Middle frontal gyrus (tissue), 1 donor: ENCODE measurements around the gene CSNK1D.
A peak's percentile ranks its signal among the peaks of the same experiment; 100 is the strongest.

Experiments used
- DNase-seq: peaks from one replicate; pipeline ENCODE4 v3.0.0-alpha.2; 2015; ENCODE audit warnings: low spot score; ENCODE audit errors: extremely low spot score

Gene CSNK1D

GRCh38 chr17:82252511-82253178 lies 20.9 kb downstream of the CSNK1D start:
- DNase-seq: no peak

DNA sequence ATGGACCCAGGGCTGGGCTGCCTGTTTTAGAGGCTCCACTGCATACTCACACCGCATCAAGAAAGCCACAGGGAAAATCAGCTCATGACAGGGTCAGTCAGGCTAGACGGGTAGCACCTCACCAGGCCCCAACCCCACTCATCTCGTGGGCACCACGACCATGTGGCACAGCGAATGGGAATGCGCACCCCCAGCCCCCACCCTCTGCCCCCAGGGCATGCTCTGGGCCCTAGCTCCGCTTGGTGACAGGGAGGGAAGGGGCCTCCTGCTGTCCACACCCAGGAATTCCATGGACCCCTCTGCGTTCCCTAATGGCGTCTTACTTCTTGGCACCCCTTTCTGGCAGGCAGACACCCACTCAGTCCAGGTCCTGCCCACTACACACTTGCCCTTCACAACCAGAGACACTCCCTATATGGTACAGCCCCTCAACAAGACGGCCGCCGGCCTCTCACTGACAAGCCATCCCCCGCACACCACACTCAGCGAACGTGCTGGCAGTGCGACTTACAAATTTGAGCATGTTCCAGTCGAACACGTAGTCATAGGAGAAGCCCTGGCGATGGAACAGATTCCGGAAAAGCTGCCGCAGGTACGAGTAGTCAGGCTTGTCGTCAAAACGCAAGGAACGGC lies 22.5 kb downstream of the CSNK1D start:
- DNase-seq: no peak

DNA sequence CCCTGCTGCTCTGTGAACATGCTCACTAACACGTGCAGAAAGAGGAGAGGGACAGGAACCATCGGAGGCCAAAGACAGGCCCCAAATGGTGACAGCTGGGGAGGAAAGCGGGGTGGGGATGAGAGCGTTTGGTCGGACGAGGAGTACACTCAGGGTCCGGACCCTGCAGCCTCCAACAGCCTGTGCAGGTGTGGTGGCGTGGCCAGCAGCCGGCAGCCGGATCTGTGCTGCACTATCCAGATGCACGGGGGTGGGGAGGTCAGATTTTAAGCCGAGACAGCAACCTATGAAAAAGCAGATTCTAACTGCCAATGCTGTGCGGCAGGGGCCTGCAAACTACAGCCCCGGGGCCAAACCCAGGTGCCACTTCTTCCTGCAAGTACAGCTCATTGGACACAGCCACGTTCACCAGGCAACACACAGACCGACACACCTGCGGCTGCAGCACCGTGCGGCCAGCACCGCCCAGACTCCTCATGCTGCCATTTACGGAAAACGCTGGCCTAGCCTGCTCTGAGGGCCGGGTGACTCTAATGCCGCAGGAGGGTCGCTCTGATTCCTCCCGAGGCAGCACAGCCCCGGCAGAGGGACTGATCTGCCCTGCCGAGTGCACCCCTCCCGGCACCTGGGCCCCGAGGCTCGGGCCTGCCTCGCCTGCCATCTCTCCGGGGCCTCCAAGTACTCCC lies 23.5 kb downstream of the CSNK1D start:
- DNase-seq: no peak

- DNase-seq: no peak
These were observed 24.5 kb downstream of the CSNK1D start for GRCh38 chr17:82248815-82249674.

GRCh38 chr17:82247856-82248671 lies 25.4 kb downstream of the CSNK1D start:
- no peak for DNase-seq

GRCh38 chr17:82247182-82247823 lies 26.2 kb downstream of the CSNK1D start:
- DNase-seq: no peak

DNA sequence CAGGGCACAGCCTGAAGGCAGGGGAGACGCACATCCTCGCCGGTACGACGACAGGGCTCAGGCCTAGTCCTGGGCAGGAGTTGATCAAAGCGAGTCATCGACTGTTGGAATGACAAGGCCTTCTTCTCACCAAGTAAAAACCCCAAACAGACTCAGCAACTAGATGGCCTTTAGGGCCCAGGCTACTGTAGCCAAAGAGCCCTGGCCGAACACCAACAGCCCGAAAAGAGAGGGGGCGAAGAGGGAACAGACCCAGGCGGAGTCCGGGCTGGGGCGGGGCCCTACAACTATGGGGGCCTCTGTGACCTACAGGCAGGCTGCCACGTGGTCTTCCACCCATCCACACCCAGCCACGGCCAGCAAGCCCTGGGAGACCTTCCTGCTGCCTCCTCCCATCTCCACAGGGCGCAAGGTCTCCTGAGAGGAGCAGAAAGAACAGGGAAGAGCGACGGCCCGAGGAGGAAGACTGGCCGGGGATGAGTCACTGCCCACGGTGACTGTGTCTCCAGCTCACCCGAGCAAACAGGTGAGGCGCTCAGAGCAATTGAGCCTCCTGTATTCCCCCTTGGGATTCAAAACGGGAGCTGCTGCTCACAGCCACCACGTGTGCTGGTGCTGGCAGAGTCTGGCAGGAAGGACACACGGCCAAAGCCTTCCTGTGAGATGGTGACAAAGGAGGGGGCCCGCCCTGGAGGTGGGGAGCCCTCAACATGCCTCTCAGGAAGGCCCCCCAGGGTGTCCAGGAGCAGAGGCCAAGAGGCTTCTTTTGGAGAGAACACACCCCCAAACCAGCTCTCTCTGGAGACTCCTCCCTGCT lies 26.9 kb downstream of the CSNK1D start:
- DNase-seq: no peak

GRCh38 chr17:82246040-82246364 lies 27.5 kb downstream of the CSNK1D start:
- no peak for DNase-seq

DNA sequence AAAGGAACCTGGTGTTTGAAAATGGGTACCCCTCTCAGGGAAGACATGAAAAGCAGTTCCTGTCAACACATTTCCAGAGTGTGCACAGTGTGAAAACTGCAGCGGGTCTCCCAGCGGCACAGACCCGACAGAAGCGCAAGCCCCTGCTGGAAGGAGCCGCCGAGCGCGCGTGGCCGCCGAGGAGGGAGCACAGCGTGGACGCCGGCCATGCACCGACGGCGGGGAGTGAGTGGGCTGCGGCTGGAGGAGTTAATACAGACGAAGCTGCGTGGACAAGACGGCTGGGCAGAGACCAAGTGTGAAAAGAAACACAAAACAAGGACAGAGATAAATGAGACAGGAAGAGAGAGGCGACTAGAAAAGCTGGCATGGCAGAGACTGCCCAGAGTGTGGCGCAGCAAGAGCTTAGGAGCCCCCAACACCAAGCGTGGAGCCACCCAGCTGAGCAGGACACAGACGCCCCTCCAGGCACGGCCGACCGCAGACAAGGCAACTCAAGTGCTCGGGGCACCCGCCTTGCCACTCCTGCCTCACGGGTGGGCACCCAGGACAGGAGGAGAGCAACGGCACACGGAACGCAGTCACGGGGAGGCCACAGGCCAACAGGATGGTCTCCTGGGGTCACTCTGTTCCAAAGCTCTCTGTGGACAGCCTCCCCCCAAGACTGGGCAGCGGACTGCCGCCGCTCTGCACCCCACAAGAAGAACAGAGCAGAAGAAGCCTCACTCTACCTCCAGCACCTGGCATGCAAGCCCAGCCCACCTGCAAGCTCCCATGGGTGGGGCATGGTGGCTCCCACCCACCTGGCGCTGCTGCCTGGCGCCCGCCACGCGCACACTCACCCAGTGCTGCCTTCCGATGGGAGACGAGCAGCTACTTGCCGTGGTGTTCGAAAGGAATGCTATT lies 28.1 kb downstream of the CSNK1D start:
- no peak for DNase-seq

DNA sequence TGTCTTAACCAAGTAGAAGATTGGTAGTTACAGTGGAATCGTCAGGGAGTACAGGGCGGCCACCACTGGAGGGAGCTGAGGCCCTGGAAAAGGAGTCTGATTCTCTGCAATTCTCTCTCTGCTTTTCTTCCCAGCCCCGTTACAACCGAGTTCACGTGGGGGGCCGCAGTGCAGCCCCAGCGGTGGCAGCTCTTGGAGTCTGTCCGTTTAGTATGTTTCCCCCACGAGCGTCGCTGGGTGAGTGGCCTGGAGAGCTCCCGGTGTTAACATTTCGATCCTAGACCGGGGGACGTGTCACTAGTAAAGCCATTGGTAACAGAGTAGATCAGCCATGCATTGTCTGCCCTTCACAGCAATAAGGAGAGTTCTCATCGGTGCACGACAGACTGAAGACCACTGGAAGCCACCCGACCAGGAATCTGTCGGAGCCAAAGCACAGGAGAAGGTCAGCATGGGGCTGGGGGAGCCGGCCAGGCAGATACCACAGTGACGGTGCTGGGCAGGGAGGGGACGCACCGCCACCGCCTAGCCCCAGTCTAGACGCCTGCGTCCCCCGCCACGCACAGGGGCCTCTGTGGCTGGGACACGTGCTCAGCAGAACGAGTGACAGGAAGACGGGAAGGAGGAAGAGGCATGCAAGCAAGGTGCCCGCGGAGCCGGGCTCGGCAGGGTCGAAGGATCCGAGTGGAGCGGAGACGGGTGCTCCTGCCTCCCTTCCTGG lies 28.9 kb downstream of the CSNK1D start:
- no peak for DNase-seq

DNA sequence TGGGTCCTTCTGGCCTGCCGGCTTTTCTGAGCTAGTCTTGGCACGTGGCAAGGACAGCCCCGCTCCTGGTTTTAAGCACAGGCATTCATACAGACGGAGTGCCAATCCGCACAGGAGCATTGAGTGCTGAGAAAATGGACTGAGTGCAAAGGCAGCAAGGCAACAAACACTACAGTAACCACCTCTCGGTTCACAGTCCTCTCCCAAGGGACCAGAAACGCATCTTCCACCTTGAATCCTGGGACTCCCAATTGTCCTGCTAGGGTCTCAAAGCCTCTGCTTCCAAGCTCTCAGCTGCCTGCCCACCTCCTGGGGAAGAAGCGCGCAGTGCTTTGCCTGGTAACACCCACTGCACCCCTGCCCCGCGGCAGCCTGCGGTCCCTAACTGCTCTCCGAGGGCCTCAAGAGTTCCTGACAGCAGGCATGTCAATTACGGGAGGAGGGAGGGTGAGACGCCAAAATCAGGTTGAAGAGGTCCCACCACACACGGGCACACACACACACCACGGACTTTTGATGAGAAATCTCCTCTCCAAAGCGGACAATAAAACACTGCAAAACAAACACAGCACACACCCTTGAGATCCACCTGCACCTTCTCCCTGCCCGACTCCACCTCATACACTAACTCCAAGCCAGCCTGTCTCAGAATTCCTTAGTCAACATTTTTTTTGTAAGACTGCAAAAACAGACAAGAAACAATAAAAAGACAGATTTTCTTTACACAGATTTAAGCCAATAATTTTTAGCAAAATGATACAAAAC lies 29.7 kb downstream of the CSNK1D start:
- DNase-seq: no peak

- DNase-seq: peak; percentile 75
These were observed 30.4 kb downstream of the CSNK1D start for GRCh38 chr17:82242977-82243647.

DNA sequence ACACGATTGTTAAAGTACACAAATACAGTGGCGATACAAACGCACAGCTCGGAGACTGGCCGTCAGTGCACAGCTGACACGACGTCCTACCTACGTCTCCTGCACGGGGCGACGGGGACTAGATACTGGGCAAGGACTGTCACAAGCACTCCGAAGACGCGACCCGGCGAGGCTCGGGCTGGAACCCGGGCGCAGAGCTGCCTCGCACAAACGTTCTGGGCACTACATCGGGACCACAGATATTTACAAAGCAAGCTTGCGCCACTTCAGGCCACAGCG lies 30.9 kb downstream of the CSNK1D start:
- DNase-seq: no peak

- no peak for DNase-seq
These were observed 31.4 kb downstream of the CSNK1D start for GRCh38 chr17:82241926-82242697.

GRCh38 chr17:82241183-82241925 lies 32.1 kb downstream of the CSNK1D start:
- no peak for DNase-seq
